Brain microvascular endothelial cell (primary cell): ENCODE results near the gene ZNF432.
A peak's percentile ranks its signal among the peaks of the same experiment; 100 is the strongest.
"Not testable (repeated sequence)": the region's sequence is repeated elsewhere in the genome, so short reads cannot be mapped to it uniquely, and the experiment has no call there.

Experiments
- DNase-seq: peaks from one replicate; pipeline ENCODE4 v3.0.0-alpha.2; 2020
- H3K27ac ChIP-seq: fragments of 250-450 bp; sonication (Bioruptor Pico); 2 replicates; pipeline ENCODE4 v1.5.1; 2020; ENCODE audit warnings: mild to moderate bottlenecking, moderate library complexity
- H3K27me3 ChIP-seq: fragments of 250-450 bp; sonication (Bioruptor Pico); replicated peaks from 2 replicates; pipeline ENCODE4 v1.5.1; 2020; ENCODE audit warnings: mild to moderate bottlenecking
- H3K36me3 ChIP-seq: fragments of 250-450 bp; sonication (Bioruptor Pico); replicated peaks from 2 replicates; pipeline ENCODE4 v1.5.1; 2020; ENCODE audit warnings: mild to moderate bottlenecking
- H3K4me3 ChIP-seq: 2 replicates; pipeline ENCODE4 v1.5.1; 2011; ENCODE audit warnings: low read depth, mild to moderate bottlenecking, control low read depth, low read length, moderate library complexity
- in situ Hi-C: cut with HindIII; loops from 2 replicates; pipeline ENCODE4 v1.10.0; 2017; ENCODE audit warnings: low sequenced_read_pairs, low pct_ligation_motif_present
- TF ChIP-seq, protein P1 (sequence below): IDR thresholded peaks from 2 replicates; pipeline ENCODE4 v1.5.1; 2011; ENCODE audit warnings: low read depth, mild to moderate bottlenecking, moderate library complexity, low read length, control low read depth, inconsistent platforms; ENCODE audit errors: missing control alignments

Gene ZNF432

DNA sequence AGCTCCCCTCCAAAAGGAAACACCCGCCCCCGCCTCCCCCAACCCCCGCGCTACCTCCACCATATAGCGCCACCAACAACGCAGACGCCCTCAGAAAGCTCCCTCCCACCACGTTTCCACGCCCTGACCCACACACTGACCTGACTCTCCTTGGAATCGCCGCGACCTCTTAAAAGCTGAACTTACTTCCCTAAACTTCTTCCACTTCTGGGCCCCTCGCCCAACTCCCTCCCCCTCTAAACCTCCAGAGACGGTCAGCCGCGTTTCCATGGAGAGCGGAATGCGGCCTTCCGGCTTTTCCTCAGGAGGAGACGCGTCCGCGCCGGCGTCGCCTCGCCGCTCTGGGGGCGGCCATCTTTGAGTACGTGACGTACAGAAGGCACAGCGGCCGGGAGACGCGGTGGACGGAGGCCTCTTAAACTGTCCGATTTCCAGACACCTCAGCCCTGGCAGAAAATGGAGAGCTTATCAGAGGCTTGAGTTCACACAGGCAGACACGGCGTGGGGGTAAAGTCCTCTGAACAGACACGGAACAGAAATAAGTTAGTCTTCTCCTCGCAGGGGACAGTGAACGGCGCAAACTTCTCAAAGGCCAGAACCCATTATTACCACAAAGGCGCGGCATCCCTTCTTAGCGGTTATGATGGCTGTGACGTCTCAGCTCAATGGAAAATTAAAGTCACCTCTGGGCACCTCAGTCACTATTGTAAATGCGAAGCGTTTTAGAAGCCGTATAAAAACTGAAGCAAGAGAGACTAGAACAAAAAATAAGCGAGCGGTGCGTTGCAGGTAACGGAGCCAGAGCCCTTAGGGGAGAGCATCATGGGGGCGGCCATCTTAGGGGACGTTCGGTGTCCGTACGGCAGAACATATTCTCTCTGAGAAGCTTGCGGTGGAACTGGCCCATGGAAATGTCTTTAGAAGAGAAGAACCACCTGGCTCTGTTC is at the start of gene ZNF432:
Gene ZNF432, minus strand, starts transcription at position 284 of the 947 bp plus-strand sequence. CDS start 1,970 bp downstream, outside the sequence.
- peaks cover 17% of the 10 kb centered on the region for H3K36me3 ChIP-seq
- TF ChIP-seq, protein P1, sequence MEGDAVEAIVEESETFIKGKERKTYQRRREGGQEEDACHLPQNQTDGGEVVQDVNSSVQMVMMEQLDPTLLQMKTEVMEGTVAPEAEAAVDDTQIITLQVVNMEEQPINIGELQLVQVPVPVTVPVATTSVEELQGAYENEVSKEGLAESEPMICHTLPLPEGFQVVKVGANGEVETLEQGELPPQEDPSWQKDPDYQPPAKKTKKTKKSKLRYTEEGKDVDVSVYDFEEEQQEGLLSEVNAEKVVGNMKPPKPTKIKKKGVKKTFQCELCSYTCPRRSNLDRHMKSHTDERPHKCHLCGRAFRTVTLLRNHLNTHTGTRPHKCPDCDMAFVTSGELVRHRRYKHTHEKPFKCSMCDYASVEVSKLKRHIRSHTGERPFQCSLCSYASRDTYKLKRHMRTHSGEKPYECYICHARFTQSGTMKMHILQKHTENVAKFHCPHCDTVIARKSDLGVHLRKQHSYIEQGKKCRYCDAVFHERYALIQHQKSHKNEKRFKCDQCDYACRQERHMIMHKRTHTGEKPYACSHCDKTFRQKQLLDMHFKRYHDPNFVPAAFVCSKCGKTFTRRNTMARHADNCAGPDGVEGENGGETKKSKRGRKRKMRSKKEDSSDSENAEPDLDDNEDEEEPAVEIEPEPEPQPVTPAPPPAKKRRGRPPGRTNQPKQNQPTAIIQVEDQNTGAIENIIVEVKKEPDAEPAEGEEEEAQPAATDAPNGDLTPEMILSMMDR: no peak
- peak; percentile 91 for DNase-seq
- in situ Hi-C loops: no loop called here
- peak within 1 kb of the TSS; percentile 76 for H3K4me3 ChIP-seq
- peak within 1 kb of the TSS; percentile 93 for H3K27ac ChIP-seq
- H3K27me3 ChIP-seq: no peaks in the 10 kb centered on the region

GRCh38 chr19:52096416-52096815 is 47.8 kb upstream of the ZNF432 start:
- H3K27me3 ChIP-seq, DNase-seq, H3K4me3 ChIP-seq, H3K36me3 ChIP-seq, in situ Hi-C loops, H3K27ac ChIP-seq: not testable (repeated sequence)

DNA sequence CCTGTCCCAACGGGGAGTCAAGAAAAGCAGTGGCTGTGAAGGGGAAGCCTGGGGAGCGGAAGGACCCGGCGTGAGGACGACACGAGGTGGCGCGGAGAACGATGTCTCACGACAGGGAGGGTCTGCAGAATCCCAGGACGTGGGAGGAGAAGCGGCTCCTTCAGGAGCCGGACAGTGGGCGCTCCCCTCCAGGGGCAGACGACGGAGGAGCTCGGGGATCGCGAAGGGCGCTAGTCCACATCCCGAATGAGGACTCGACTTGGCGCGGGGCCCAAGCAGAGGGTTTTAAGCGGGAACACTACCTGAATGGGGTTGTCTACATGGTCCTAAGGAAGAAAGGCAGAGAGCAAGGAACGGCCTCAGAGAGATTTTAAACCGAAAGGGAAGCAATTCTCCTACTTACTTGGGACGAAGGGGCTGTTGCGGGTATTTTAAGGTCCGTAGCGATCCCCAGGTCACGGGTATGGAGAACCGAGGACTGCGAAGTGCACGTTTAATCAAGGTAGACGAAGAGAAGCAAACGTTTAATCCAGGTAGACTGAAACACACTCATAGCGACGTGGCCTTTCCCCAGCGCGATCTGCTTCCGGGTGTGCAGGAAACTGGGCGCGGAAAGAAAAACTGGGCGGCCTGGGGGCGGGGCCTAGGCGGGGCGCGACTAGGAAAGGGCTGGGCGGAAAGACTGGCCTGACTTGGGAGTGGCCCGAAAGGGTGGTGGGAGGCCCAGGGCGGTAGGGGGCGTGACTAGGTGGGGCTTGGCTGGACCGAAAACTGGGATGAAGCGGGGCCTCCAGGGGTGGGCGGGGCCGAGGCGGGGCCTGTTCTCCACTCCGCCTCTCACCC is 46.8 kb upstream of the ZNF432 start, which contains the start of gene ZNF841:
Gene ZNF841, minus strand, starts transcription at position 594 of the 843 bp plus-strand sequence. CDS start 10,964 bp downstream, outside the sequence.
- H3K4me3 ChIP-seq: peak within 1 kb of the TSS; percentile 96
- in situ Hi-C loops: no loop called here
- DNase-seq: peak; percentile 96
- no peaks in the 10 kb centered on the region for H3K27me3 ChIP-seq
- H3K27ac ChIP-seq: peak within 1 kb of the TSS; percentile 70
- TF ChIP-seq, protein P1: no peak
- H3K36me3 ChIP-seq: peaks cover 7% of the 10 kb centered on the region

DNA sequence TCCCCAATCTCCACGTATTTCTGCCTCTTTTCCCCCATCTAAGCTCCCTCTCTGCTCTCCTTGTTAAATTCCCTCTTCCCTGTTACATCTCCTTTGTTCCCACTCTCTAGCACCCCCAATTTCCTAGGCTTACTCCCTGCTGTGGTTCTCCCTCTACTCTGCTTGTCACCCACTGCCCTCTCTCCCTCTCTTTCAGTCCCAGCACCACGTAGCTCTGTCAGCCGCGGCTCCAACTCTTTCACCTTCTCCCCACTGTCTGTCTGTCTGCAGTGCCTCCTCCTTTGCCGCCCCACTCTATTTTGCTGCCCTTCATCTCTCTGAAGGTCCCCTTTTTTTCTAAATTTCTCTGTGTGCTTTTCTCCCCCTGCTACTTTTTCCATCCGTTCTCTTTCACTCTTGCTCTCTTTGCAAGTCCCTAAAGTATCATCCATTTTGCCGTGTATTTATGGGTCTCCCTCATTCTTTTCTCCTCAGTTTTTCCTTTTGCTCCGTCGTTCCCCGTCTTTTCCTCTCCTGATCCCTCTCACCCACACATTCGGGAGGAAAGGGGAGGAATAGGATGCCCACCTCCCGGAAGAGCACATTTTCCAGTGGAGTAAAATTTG is 46.0 kb upstream of the ZNF432 start:
- H3K27me3 ChIP-seq: no peaks in the 10 kb centered on the region
- H3K27ac ChIP-seq: peak overlapping the region; percentile 70
- DNase-seq: no peak
- in situ Hi-C loops: no loop called here
- TF ChIP-seq, protein P1: no peak
- H3K4me3 ChIP-seq: peak overlapping the region; percentile 96
- H3K36me3 ChIP-seq: peaks cover 9% of the 10 kb centered on the region

DNA sequence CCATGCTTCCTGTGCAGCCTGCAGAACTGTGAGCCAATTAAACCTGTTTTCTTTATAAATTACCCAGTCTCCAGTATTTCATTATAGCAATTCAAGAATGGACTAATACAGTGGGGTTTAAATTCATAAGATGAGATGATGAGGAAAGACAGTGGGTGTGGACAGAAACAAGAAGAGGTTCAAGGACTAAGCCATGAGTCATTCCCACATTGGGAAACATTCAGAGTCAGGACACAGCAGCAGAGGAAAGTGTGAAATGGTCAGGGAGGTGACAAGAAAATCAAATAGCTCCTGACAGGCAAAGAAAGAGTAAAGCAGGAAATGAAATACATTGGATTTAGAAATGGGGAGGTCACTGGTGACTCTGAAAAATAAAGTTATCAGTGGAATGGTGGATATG is 37.8 kb upstream of the ZNF432 start:
- Histone ChIP-seq H3K27ac (no peak overlapping the region), H3K4me3 (no peak overlapping the region), H3K36me3 (peaks cover 55% of the 10 kb centered on the region), H3K27me3 (no peaks in the 10 kb centered on the region)
- TF ChIP-seq, protein P1: no peak
- peak; percentile 12 for DNase-seq
- in situ Hi-C loops: no loop called here

GRCh38 chr19:52070496-52070895 is 21.9 kb upstream of the ZNF432 start:
- no peak overlapping the region for H3K4me3 ChIP-seq
- in situ Hi-C loops: no loop called here

More at GRCh38 chr19:52070496-52070895, 21.9 kb upstream of the ZNF432 start:
- Histone ChIP-seq H3K27ac (peak overlapping the region; percentile 85), H3K36me3 (peaks cover 72% of the 10 kb centered on the region), H3K27me3 (no peaks in the 10 kb centered on the region)
- TF ChIP-seq, protein P1: no peak
- DNase-seq: peak; percentile 93
